Endothelial cell of umbilical vein (primary cell): Measurements from ENCODE around the gene PKNOX2.

Experiments
- CTCF ChIP-seq, 2 donors: IDR thresholded peaks; 1 replicate in 1 of 2; 2 replicates in 1 of 2; pipeline ENCODE4 v1.5.1; 2011; ENCODE audit warnings: low read length in 2 of 2, mild to moderate bottlenecking in 2 of 2, moderate library complexity in 2 of 2, control low read depth in 1 of 2, inconsistent platforms in 1 of 2, low read depth in 1 of 2; ENCODE audit not compliant: insufficient read depth in 1 of 2; ENCODE audit errors: extremely low read depth in 1 of 2
- EZH2 ChIP-seq: IDR thresholded peaks from 2 replicates; pipeline ENCODE4 v1.6.1; 2012; ENCODE audit warnings: borderline replicate concordance, low read depth, mild to moderate bottlenecking, moderate library complexity, low read length, inconsistent platforms; ENCODE audit not compliant: severe bottlenecking
- POLR2A ChIP-seq: IDR thresholded peaks from 2 replicates; pipeline ENCODE4 v1.6.1; 2012; ENCODE audit warnings: low read depth, mild to moderate bottlenecking, control low read depth, low read length
- TF ChIP-seq, protein P1 (sequence below): IDR thresholded peaks from 2 replicates; pipeline ENCODE4 v1.6.1; 2011; ENCODE audit not compliant: insufficient read depth, insufficient read length

DNA sequence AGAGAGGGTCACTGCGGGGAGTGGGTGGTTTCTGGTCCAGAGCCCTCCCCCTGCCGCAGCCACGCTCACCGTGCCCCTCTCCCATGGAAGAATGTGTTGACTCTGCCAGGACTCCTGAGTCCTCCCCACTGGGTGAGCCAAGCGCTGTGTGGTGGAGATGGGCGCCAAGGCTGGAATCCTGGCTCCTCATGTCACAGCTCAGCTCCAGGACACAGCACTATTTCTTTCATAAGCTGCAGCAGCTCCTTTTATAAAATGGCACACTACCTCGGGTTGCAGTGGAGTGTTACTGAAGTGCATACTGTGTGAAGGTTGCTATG is 247.6 kb downstream of the PKNOX2 start:
- TF ChIP-seq CTCF (IDR thresholded peaks at IDR 0.05; ENCODE audit: extremely low read depth in 1 of 2, insufficient read depth in 1 of 2, low read depth in 1 of 2, low read length in 2 of 2) (no peak), POLR2A (no peak), EZH2 (no peak)
- TF ChIP-seq, protein P1, sequence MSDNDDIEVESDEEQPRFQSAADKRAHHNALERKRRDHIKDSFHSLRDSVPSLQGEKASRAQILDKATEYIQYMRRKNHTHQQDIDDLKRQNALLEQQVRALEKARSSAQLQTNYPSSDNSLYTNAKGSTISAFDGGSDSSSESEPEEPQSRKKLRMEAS, result no peak
